ENCODE data around the gene KCNE4.

GRCh38 chr2:223020971-223021675 is 30.9 kb upstream of the KCNE4 start:
- TF ChIP-seq CTCF (IDR thresholded peaks at IDR 0.05; ENCODE audit: borderline replicate concordance, extremely low read depth, low read length, poor library complexity, severe bottlenecking) (no peak), EZH2 (IDR thresholded peaks at IDR 0.05; ENCODE audit: borderline replicate concordance, low read depth, low read length, severe bottlenecking) (no peak)

All from DND-41 (cell line).